Mucosa of stomach (tissue), 1 donor: Measurements from ENCODE around the gene CXCL12.

Experiments
- H3K27me3 ChIP-seq: one replicate; pipeline ENCODE4 v1.7.0; 2013; ENCODE audit warnings: mild to moderate bottlenecking, low read length; ENCODE audit not compliant: control insufficient read depth, insufficient read depth
- H3K36me3 ChIP-seq: one replicate; pipeline ENCODE4 v1.7.0; 2013; ENCODE audit warnings: low read length; ENCODE audit not compliant: control insufficient read depth, insufficient read depth
- H3K4me1 ChIP-seq: one replicate; pipeline ENCODE4 v1.7.0; 2013; ENCODE audit warnings: mild to moderate bottlenecking, low read length; ENCODE audit not compliant: control insufficient read depth, insufficient read depth
- H3K4me3 ChIP-seq: one replicate; pipeline ENCODE4 v1.7.0; 2013; ENCODE audit warnings: low read length
- H3K9ac ChIP-seq: one replicate; pipeline ENCODE4 v1.7.0; 2013; ENCODE audit warnings: mild to moderate bottlenecking, low read length, moderate library complexity
- H3K9me3 ChIP-seq: one replicate; pipeline ENCODE4 v1.7.0; 2013; ENCODE audit warnings: mild to moderate bottlenecking, low read length, moderate library complexity; ENCODE audit not compliant: control insufficient read depth
- donor health status: Pancreatic carcinoma.

CXCL12 gene

DNA sequence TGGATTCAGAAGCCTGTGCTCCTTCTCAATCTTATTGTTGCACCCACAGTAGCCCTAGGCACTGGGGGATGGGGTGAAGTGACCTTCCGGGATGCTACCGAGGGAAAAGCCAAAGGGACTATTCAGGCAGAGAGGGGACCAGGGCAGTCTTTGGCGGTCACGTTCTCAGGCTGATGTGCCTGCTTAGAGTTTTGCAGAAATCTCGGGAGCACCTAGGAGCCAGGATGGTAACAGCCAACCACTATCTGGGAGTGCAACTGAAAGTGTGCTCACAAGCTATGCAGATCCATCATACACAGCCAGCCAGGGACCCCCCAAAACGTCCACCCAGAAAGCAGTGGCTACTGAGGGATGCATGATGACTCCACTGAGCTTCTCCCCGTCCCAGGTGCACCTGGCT lies 52.4 kb downstream of the CXCL12 start:
- Histone ChIP-seq H3K36me3 (no peaks in the 10 kb centered on the region), H3K27me3 (no peaks in the 10 kb centered on the region), H3K9ac (no peak overlapping the region), H3K4me3 (no peak overlapping the region), H3K4me1 (peaks cover 7% of the 10 kb centered on the region), H3K9me3 (no peaks in the 10 kb centered on the region)

DNA sequence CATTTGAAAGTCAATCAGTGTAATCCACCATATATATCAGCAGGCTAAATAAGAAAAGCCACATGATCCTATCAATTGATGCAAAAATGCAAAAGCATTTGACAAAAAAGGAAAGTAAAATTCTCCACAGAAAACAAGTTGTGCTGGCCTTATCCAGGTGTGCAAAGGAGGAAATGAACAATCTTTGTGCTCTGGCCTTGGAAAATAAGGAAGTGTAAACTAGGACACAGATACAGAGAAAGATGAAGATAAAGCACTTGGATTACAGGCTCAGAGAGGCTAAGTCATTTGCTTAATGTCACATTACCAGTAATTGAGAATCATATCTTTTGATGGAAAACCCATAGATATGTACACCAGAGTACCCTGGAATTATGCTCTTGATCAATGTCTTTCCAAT lies 54.5 kb downstream of the CXCL12 start:
- Histone ChIP-seq H3K27me3 (no peaks in the 10 kb centered on the region), H3K4me3 (no peak overlapping the region), H3K4me1 (peaks cover 18% of the 10 kb centered on the region), H3K36me3 (no peaks in the 10 kb centered on the region), H3K9me3 (no peaks in the 10 kb centered on the region), H3K9ac (no peak overlapping the region)

DNA sequence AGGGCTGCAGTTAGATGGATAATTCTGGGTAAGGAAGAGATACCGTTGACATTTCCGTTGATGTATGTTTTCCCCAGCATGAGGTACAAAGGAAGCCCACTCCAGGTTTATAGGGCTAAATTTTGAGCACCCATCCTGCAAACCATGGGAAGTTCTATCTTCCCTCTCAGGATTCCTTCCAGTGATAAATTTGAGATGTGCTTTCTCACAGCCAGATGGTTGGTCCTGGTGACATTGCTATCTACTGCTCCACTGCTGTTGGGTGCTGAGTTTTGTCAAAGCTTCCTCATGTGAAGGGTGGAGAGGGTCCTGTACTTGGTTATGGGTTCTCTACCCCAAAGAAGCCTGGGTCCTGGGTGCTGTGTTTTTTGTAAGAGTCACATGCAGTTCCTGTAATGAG lies 57.4 kb downstream of the CXCL12 start:
- H3K9ac ChIP-seq, result no peak overlapping the region

More for the DNA sequence above, 57.4 kb downstream of the CXCL12 start:
- Histone ChIP-seq H3K36me3 (no peaks in the 10 kb centered on the region), H3K4me3 (no peak overlapping the region), H3K27me3 (no peaks in the 10 kb centered on the region), H3K9me3 (no peaks in the 10 kb centered on the region), H3K4me1 (peaks cover 23% of the 10 kb centered on the region)
